ENCODE data around the gene RAD17.
"Not testable (repeated sequence)": the region's sequence is repeated elsewhere in the genome, so short reads cannot be mapped to it uniquely, and the experiment has no call there.

RAD17 gene

DNA sequence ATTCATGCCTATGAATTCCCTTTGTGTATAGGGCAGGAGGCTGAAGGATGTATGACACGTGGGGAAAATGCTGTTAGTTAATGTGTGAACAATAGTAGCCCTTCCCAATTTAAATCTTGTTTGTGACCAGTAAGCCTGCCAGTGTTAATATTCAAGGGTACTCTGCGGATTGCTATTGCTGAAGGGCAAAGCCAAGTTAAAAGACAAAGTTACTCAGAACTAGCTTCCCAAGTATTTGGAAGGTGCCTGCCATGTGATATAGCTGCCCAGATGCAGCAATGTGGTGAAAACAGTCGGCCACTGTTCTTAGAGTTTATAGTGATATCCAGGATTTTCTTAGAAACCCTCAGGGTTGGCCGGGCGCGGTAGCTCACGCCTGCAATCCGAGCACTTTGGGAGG lies 79.9 kb downstream of the RAD17 start:
- DNase-seq (ENCODE audit: extremely low spot score): no peak
- POLR2A ChIA-PET: no interaction called here

DNA sequence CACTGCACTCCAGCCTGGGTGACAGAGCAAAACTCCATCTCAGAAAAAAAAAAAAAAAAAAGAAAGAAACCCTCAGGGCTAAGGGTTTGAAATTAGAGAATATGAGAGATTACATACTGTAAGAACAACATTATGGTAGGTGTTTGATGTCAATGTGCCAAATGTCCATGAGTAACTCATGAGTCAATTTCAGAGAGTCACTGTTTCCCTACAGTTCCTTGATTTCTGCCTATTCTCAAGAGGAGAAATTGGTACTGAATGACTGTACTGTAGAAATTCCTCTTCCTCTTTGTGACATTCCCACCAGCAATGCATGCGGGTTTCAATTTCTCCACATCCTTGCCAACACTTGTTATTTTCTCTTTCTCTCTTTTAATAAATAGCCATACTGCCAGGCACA lies 80.5 kb downstream of the RAD17 start:
- DNase-seq (ENCODE audit: extremely low spot score): no peak
- TF ChIP-seq, protein P1, sequence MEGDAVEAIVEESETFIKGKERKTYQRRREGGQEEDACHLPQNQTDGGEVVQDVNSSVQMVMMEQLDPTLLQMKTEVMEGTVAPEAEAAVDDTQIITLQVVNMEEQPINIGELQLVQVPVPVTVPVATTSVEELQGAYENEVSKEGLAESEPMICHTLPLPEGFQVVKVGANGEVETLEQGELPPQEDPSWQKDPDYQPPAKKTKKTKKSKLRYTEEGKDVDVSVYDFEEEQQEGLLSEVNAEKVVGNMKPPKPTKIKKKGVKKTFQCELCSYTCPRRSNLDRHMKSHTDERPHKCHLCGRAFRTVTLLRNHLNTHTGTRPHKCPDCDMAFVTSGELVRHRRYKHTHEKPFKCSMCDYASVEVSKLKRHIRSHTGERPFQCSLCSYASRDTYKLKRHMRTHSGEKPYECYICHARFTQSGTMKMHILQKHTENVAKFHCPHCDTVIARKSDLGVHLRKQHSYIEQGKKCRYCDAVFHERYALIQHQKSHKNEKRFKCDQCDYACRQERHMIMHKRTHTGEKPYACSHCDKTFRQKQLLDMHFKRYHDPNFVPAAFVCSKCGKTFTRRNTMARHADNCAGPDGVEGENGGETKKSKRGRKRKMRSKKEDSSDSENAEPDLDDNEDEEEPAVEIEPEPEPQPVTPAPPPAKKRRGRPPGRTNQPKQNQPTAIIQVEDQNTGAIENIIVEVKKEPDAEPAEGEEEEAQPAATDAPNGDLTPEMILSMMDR (IDR thresholded peaks at IDR 0.05; ENCODE audit: control extremely low read depth, extremely low read depth, low read depth, missing control alignments): no peak
- POLR2A ChIA-PET: no interaction called here
- CTCF ChIA-PET: no interaction called here

More for the DNA sequence above, 79.9 kb downstream of the RAD17 start:
- CTCF ChIA-PET: no interaction called here
- TF ChIP-seq, protein P1 (IDR thresholded peaks at IDR 0.05; ENCODE audit: control extremely low read depth, extremely low read depth, low read depth, missing control alignments): no peak

DNA sequence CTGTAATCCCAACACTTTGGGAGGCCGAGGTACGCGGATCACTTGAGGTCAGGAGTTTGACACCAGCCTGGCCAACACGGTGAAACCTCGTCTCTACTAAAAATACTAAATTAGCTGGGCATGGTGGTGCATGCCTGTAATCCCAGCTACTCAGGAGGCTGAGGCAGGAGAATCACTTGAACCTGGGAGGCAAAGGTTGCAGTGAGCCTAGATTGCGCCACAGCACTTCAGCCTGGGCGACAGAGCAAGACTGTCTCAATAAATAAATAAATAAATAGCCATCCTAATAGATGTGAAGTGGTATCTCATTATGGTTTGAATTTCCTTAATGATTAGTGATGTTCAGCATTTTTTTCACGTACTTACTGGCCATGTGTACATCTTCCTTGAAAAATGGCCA lies 80.9 kb downstream of the RAD17 start:
- DNase-seq (ENCODE audit: extremely low spot score); CTCF ChIA-PET; POLR2A ChIA-PET: not testable (repeated sequence)

DNA sequence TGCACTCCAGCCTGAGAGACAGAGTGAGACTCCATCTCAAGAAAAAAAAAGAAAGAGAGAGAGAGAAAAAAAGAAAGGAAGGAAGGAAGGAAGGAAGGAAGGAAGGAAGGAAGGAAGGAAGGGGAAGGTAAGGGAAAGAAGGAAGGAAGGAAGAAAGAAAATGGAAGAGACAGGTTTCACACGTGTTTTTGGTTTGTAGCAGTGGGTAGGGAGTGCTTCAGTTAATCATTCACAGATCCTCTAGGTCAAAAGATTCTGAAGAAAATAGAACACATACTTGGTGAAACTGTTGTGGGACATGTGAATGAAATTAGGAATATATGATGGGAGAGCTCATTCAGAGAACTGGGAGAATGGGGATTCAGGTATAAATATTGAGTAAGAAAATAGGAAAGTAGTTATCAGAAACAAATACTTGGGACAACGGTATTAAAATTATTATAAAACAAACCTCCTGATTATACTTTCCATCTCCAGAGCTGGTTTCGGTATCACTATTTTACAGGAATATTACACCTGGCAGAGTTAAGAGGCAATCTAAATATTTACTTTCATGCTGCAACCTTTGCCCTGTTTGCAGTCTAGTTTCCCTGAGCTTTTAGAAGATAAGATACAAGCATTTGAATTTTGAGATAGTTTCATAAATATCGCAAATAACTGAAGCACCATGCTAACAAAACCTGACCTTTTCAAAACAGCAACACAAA lies 82.5 kb downstream of the RAD17 start:
- no peak for DNase-seq (ENCODE audit: extremely low spot score)
- ChIA-PET CTCF (interaction anchor here (1.6 kb wide), 1 partner anchor 359 kb away, joined by 3 read pairs; no protein-coding TSS in a partner anchor), POLR2A (no interaction called here)
- TF ChIP-seq, protein P1 (IDR thresholded peaks at IDR 0.05; ENCODE audit: control extremely low read depth, extremely low read depth, low read depth, missing control alignments): no peak

DNA sequence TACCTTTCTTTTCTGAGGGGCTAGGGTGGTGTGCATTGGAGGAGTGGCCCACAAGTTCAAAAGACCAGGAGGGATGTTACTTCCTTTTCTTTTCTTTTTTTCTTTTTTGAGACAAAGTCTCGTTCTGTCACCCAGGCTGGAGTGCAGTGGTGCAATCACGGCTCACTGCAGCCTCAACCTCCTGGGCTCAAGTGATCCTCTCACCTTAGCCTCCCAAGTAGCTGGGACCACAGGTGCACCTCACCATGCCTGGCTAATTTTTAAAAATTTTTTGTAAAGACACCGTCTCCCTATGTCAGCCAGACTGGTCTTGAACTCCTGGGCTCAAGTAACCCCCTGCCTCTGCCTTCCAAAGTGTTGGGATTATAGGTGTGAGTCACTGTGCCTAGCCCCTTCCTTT lies 83.9 kb downstream of the RAD17 start:
- not testable (repeated sequence) for DNase-seq (ENCODE audit: extremely low spot score)
- CTCF ChIA-PET: interaction anchor here (1.5 to 1.6 kb wide), 2 partner anchors 10 to 360 kb away, joined by 3 to 7 read pairs; no protein-coding TSS in a partner anchor
- POLR2A ChIA-PET: interaction anchor here (0.6 kb wide), 1 partner anchor 120 kb away, joined by 3 read pairs; no protein-coding TSS in a partner anchor

DNA sequence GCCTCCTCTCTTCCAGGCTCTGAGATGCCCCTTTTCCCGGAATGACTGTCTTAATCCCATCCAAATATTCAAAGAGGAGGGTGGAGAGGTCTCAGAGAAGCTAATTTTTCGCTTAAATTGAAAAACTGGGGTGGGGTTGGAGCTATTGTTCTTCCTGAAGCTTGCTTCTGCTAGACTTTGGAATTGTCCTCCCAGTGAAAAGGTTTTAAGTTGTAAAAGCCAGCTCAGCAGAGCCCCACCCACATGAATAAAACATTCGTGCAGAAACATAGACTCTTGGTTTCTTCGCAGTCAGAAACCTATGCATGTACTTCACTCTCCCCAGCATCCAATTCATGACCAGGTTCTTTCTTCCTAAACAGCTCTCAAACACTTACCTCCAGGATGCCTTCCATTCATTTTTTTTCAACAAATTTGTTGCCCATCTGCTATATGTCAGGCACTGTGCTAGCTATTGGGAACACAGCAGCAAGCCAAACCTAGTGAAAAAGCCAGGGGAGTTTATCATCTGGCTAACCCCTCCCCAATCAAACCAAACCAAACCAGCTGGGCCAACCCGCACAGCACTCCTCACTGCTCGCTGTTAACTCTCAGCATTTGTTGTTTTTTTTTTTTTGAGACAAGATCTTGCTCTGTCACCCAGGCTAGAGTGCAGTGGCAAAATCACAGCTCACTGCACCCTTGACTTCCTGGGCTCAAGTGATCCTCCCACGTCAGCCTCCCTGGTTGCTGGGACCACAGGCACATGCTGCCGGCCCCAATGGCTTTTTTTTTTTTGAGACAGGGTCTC lies 85.0 kb downstream of the RAD17 start:
- TF ChIP-seq, protein P1 (IDR thresholded peaks at IDR 0.05; ENCODE audit: control extremely low read depth, extremely low read depth, low read depth, missing control alignments): no peak
- ChIA-PET POLR2A (no interaction called here), CTCF (interaction anchor here (1.1 to 1.5 kb wide), 2 partner anchors 12 kb away, joined by 4 to 7 read pairs; no protein-coding TSS in a partner anchor)
- no peak for DNase-seq (ENCODE audit: extremely low spot score)

DNA sequence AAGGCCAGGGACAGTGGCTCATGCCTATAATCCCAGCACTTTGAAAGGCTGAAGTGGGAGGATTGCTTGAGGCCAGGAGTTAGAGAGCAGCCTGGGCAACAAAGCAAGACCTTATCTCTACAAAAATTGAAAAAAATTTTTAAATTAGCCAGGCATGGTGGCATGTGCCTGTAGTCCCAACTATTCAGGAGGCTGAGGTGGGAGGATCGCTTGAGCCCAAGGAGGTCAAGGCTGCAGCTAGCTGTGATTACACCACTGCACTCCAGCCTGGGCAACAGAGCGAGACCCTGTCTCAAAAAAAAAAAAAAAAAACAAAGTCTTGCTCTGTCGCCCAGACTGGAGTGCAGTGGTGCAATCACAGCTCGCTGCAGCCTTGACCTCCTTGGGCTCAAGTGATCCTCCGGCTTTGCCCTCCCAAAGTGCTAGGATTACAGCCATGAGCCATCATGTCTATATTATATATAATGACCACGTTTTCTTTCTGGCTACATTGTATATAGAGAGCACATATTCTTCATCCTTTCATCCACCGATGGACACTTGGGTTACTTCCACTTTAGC lies 85.9 kb downstream of the RAD17 start:
- CTCF ChIA-PET: interaction anchor here (0.6 to 1.1 kb wide), 2 partner anchors 12 to 71 kb away, joined by 3 to 4 read pairs; no protein-coding TSS in a partner anchor
- DNase-seq (ENCODE audit: extremely low spot score); POLR2A ChIA-PET: not testable (repeated sequence)

DNA sequence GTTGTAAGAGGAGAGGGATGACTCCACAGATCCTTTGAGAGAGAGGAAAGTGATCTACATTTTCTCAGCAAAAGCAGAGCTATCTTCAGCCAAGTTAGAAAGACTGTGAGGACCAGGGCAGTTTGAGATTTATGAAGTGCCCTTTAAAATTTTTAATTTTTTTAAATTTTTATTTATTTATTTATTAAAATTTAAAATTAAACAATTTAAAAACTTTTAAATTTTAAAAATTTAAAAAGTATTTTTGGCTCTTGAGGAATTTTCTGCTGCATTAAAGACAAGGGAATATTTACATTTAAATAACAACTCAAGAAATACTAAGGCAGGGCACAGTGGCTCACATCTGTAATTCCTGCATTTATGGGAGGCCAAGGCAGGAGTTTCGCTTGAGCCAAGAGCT lies 92.6 kb downstream of the RAD17 start:
- ChIA-PET POLR2A (no interaction called here), CTCF (interaction anchor here (2.2 kb wide), 1 partner anchor 13 kb away, joined by 5 read pairs; no protein-coding TSS in a partner anchor)
- no peak for DNase-seq (ENCODE audit: extremely low spot score)
- TF ChIP-seq, protein P1 (IDR thresholded peaks at IDR 0.05; ENCODE audit: control extremely low read depth, extremely low read depth, low read depth, missing control alignments): no peak
